Measurements from ENCODE around the gene CBFA2T2.

The CBFA2T2 gene

GRCh38 chr20:33654680-33655161, 164.8 kb downstream of the CBFA2T2 start:
- TF ChIP-seq, protein P1, sequence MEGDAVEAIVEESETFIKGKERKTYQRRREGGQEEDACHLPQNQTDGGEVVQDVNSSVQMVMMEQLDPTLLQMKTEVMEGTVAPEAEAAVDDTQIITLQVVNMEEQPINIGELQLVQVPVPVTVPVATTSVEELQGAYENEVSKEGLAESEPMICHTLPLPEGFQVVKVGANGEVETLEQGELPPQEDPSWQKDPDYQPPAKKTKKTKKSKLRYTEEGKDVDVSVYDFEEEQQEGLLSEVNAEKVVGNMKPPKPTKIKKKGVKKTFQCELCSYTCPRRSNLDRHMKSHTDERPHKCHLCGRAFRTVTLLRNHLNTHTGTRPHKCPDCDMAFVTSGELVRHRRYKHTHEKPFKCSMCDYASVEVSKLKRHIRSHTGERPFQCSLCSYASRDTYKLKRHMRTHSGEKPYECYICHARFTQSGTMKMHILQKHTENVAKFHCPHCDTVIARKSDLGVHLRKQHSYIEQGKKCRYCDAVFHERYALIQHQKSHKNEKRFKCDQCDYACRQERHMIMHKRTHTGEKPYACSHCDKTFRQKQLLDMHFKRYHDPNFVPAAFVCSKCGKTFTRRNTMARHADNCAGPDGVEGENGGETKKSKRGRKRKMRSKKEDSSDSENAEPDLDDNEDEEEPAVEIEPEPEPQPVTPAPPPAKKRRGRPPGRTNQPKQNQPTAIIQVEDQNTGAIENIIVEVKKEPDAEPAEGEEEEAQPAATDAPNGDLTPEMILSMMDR (IDR thresholded peaks at IDR 0.05; ENCODE audit: low read length, missing control alignments), result no peak
- H3K4me3 ChIP-seq (replicated peaks; ENCODE audit: low read depth, low read length), result no peak overlapping the region
- no peak for DNase-seq (ENCODE audit: low read depth)

DNA sequence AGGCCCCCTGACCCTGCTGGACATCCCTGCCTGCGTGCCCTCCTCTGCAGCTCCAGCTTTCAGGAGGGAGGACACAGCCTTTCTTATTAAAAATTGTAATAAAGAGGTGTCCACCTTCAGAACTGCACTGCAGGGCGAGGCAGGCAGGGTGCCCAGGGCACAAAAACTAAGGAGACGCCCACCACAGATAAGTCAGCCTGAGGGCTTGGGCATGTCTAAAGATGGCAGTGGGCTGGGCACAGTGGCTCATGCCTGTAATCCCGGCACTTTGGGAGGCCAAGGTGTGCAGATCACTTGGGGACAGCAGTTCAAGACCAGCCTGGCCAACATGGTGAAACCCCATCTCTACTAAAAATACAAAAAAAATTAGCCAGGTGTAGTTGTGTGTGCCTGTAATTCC, 165.3 kb downstream of the CBFA2T2 start:
- H3K4me3 ChIP-seq (replicated peaks; ENCODE audit: low read depth, low read length), result no peak overlapping the region
- TF ChIP-seq, protein P1 (IDR thresholded peaks at IDR 0.05; ENCODE audit: low read length, missing control alignments), result no peak
- DNase-seq (ENCODE audit: low read depth), result no peak

DNA sequence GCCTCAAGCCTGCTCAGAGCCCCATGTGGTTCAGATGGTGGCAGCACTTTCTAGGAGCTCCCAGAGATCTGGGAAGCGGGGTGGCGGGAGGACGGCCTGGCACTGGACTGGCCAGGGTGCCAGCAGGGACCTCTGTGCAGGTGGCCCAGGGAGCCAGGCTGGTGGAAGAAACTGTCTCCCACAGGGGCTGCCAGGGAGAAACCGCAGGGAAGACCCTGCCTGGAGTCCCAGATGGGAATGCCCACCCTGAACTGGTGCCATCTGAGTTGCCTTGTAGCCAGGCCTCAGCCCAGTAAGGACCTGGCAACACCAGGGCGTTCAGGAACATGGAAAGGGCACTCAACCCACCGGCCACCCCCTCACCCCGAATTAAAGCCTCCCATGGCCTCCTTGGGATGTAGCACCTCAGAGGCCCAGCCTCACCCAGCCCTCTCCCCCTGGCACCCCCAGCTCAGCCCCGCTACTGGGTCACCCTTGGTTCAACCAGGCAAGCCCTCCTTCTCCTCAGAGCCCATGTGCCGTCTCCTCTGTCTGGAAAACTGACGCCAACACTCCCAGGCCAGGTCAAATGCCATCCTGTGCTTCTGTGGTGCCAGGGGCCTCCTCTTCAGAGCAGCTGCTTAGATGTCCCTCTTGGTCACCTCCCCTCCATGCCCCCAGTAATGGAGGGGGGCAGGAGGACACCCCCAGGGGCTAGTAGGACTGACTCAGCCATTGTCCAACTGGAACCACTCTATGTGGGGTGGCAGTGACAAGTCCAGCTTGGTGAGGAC, 166.3 kb downstream of the CBFA2T2 start:
- DNase-seq (ENCODE audit: low read depth), result no peak
- TF ChIP-seq, protein P1 (IDR thresholded peaks at IDR 0.05; ENCODE audit: low read length, missing control alignments), result no peak
- H3K4me3 ChIP-seq (replicated peaks; ENCODE audit: low read depth, low read length), result no peak overlapping the region

- TF ChIP-seq, protein P1 (IDR thresholded peaks at IDR 0.05; ENCODE audit: low read length, missing control alignments), result no peak
- no peak for DNase-seq (ENCODE audit: low read depth)
- H3K4me3 ChIP-seq (replicated peaks; ENCODE audit: low read depth, low read length), result no peak overlapping the region
Observed at GRCh38 chr20:33656783-33657703, 167.1 kb downstream of the CBFA2T2 start.

GRCh38 chr20:33657704-33658095, 167.8 kb downstream of the CBFA2T2 start:
- H3K4me3 ChIP-seq (replicated peaks; ENCODE audit: low read depth, low read length), result no peak overlapping the region
- TF ChIP-seq, protein P1 (IDR thresholded peaks at IDR 0.05; ENCODE audit: low read length, missing control alignments), result no peak
- no peak for DNase-seq (ENCODE audit: low read depth)

DNA sequence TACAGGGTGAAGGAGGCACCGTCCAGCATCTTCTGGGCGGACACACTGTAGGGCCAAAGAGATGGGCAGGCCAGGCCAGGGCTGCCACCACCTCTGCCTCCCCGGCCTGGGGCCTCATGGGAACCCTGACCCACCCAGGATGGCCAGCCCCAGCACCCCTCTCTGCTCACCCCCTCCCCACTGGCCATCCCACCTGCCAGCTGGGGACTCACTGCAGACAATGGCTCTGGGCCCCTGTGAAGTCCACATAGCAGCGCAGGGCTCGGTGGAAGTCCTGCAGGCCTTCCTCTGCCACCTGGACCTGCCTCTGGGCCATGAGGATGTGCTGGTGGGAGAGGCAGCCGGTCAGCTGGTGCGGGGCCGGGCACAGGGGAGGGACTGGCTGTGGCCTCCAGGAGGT, 168.6 kb downstream of the CBFA2T2 start:
- DNase-seq (ENCODE audit: low read depth), result no peak
- TF ChIP-seq, protein P1 (IDR thresholded peaks at IDR 0.05; ENCODE audit: low read length, missing control alignments), result no peak

More for the DNA sequence above, 168.6 kb downstream of the CBFA2T2 start:
- H3K4me3 ChIP-seq (replicated peaks; ENCODE audit: low read depth, low read length), result no peak overlapping the region
